Lower leg skin (tissue), 3 donors: ENCODE results near the gene LRIG1.

Source experiments
- CTCF ChIP-seq, 3 donors: fragments of 450-650 bp; IDR thresholded peaks; one replicate each; pipeline ENCODE4 v1.5.1; 2016; ENCODE audit warnings: antibody characterized with exemption in 3 of 3, mild to moderate bottlenecking in 3 of 3, moderate library complexity in 2 of 3
- POLR2A ChIP-seq, 2 donors: fragments of 450-650 bp; IDR thresholded peaks; one replicate each; pipeline ENCODE4 v1.6.1; 2016 to 2017; ENCODE audit warnings: antibody characterized with exemption in 2 of 2, mild to moderate bottlenecking in 1 of 2, moderate library complexity in 1 of 2

- TF ChIP-seq CTCF (IDR thresholded peaks at IDR 0.05) (no peak), POLR2A (IDR thresholded peaks at IDR 0.05) (no peak)
Observed at GRCh38 chr3:66386925-66387650, 113.7 kb downstream of the LRIG1 start.
